GM21619 (cell line): ENCODE data around the gene SLC8A1.

Source experiments
- ATAC-seq: cut with Tn5 transposase; IDR thresholded peaks from one replicate; pipeline ENCODE4 v1.9.1; 2021; ENCODE audit not compliant: unreplicated experiment

SLC8A1 gene

DNA sequence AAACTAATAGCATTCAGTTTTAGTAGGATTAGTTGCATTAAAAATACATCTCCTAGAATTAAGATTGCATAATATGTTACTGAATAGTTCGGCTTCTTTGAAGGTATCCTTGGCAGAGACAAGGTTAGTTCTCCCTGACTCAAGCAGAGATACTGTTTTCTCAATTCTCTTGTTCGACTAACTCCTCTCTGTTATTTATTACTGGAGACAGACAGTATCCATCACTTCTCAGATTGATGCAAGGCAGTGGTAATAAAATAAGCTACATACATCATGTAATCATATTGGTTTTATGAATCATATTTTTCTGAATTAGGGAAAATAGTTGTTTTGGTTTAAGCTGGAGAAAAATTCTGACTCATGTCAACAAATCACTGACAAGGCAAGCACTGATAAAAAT is 134.8 kb downstream of the SLC8A1 start:
- no peak for ATAC-seq

DNA sequence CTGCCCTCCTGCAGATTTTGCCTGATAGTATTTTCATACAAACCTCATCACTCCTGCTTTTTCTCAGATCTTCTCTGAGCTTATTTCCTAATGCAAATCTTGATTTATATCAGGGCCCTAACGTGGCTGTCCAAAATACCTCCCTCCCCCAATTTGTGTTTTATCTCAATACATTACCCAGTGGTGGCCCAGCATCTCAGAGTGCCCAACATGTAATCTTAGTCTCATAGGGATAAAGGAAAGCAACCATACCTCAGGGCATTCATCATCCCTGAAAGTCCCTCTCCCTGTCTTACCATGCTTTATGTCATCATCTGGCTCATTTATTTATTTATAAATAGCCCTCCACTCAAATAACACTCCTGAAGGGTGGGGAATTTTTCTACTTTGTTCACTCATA is 135.3 kb downstream of the SLC8A1 start:
- no peak for ATAC-seq

DNA sequence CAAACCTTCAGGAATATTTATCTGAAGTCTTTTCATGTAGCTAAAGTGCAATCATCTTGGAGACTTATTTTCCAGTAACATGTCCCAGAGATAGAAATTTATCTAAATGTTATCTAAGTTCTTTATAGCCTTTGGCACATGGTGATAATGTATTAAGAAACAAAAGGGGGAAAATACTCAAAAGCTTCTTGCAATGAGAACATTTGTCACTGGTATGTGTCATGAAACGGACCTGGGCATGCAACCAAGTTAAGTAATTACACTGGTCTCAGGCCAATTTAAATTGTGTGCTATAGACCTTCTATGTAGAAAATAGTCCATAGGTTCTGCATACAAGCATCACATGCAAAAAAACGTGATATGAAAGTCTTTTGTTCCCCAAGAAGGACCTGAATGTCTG is 136.2 kb downstream of the SLC8A1 start:
- no peak for ATAC-seq

DNA sequence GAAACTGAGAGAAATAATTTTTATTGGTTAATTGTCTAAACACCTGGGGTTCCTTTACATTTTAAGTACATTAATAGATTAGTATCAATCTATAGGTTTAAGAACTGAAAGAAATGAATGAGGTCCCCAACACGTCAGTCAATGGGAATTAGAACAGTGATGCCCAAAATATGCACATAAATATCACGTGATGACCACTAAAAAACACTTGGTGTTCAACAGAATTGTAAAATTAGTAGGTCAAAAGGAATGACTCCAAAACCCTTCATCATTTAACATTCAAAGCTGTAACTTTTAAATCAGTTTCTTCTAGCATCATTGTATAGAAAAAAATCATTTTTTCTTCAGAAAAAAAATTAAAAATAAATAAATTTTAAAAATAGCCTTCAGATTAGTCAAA is 140.9 kb downstream of the SLC8A1 start:
- ATAC-seq, result no peak

DNA sequence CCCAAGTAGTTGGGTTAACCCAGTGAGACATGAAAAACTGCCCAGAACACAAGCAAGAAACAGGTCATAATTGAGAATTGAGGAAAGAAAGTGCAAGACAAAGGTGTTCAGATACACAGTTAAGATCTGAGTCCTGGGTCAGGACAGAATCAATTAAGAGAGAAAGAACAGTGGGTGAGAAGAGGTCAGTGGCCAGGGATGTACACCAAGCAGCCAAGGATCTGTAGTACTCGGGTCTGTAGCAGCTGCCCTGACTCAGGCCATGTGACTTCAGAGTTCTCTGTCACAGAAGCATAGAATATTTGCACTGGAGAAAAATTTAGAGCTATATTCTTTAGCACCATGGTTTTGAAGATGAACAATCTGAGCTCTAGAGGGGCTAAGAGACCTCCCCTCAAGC is 141.6 kb downstream of the SLC8A1 start:
- no peak for ATAC-seq

DNA sequence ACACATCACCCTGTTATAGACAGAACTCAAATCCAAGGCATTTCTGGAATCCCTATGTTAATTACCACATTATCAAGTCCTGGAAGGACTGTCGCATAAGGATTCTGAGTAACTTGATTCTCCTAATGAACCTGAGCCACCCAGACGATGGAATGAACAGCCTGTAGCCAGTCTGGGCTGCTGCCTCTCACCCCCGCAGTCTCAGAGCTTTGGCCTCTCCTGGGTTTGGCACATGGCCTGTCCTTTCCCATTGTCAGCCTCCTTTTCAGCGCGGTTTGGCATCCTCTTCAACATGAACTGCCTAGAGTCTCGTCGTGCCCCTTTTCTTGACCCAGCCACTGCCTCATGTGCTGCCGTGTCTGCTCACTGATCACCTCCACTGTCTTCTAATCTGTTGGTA is 147.6 kb downstream of the SLC8A1 start:
- no peak for ATAC-seq

DNA sequence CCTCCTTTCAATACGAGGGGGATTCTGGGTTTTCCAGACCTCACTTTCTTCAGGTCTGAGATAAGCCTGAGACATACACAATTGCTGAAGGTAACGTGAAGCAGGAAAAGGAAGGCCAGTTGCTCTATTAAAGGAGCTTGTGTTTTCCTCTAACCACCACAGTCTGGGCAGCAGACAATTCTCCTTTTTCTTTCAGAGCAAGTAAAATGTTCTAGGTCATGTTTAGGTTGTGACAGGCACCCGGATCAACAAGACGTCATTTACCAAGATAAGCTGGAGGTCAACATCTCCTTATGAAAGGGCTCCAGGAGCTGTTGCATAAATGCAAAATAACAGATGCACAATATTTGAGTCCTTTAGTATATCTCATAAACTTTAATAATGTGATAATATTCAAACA is 148.1 kb downstream of the SLC8A1 start:
- ATAC-seq, result no peak

DNA sequence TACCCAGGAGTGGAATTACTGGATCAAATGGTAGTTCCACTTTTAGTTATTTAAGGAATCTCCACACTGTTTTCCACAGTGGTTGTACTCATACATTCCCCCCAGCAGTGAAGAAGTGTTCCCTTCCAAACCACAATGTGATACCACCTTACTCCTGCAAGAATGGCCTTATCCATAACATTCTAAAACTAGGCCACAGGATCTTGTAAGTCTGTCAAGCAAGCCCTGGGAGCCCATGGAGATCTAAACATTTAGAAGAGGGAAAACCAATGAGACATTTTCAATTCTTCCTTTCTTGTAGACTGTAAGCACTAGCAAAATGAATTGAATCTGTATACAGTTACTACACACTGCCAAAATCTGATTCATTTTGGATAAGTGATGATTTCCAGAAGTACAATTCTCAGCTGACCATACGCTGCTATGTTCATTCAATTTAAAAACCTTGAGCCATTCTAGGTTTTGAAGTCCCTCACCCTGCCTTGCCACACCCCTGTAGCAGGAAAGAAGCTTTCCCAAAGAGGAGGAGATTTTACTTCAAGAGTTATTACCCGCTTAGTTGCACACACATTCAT is 149.1 kb downstream of the SLC8A1 start:
- no peak for ATAC-seq

DNA sequence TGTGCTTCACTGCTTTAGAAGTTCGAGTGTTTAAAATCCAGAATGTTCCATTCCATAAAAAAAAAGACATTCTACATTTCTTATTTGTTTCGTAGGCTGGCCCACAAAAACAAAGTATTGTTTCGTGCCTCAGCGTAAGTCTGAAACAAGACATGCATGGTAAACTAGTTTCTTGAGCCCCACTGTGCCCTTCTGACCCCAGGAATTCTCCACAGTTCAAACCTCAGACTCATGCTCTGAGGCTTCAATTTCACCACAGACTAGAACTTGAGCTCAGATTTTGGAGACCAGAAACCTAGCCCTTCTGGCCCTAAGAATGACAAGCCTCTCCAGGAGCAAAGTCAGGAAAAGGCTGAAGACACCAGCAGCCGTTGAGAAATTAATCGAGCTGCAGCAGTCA is 151.5 kb downstream of the SLC8A1 start:
- no peak for ATAC-seq

DNA sequence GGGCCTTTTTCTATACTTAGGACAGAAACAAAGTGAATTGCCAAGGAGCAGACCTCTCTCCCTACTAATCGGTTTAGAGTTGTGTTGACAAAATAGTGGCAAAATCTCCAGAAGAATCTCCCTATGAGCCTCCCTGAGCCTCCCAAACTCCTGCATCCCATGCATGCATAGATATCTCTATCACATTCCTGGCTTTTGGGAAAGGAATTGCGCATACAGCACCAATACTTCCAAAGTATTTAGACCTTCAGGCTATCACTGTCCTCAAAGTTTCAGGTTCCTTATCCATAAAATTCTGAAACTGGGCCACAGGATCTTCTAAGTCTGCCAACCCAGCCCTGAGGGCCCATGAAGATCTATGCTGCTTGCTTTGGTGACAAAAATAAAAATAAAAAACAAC is 152.1 kb downstream of the SLC8A1 start:
- no peak for ATAC-seq

DNA sequence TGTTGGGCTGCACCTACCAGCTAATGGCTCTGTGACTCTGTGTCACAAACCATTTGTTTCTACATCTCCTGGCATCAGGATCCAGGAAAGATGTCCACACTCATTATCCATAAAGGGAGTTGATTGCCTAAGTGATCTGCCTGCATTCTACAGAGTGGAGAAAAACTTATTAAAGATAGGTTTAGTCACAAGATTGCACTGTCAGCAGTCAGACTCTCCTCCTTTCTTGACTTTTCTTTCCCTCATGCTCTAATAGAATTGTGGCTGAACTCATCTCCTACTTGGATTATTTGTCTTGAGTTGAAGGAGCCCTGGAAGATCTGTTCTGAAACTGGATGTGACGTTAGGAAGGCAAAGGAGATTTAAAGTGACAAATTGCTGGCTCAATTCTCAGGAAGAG is 152.7 kb downstream of the SLC8A1 start:
- ATAC-seq, result no peak

DNA sequence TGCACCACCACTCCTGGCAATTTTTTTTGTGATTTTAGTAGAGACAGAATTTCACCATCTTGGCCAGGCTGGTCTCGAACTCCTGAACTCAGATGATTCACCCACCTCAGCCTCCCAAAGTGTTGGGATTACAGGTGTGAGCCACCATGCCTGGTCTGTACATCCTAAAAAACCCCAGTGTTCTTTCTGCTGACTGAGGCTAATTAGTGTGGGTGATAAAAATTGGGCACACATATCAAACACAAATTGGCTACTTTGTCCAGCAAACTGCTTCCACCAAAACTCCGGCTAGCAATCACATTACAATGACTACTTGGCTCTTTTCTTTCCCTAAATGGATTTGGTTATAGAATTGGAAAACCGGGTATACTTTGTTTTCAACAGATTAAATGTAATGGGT is 153.9 kb downstream of the SLC8A1 start:
- no peak for ATAC-seq

DNA sequence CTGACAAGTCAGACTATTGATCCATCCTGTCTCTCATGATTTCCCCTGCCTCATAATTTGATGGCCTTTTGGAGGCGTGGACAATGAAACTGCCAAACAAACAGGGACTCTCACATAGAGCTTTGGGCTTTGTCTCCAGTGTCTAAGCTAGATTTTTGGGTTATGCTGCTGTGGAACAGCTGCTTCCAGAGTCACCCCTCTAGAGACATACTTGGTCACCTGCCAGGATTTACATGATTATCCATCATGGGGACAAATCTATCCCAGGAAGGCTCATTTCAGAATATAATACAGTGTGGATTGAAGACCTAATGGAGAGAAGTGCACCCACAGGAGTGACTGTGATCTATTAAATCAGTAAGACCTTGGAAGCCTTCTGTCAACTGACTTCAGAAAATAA is 159.6 kb downstream of the SLC8A1 start:
- no peak for ATAC-seq

DNA sequence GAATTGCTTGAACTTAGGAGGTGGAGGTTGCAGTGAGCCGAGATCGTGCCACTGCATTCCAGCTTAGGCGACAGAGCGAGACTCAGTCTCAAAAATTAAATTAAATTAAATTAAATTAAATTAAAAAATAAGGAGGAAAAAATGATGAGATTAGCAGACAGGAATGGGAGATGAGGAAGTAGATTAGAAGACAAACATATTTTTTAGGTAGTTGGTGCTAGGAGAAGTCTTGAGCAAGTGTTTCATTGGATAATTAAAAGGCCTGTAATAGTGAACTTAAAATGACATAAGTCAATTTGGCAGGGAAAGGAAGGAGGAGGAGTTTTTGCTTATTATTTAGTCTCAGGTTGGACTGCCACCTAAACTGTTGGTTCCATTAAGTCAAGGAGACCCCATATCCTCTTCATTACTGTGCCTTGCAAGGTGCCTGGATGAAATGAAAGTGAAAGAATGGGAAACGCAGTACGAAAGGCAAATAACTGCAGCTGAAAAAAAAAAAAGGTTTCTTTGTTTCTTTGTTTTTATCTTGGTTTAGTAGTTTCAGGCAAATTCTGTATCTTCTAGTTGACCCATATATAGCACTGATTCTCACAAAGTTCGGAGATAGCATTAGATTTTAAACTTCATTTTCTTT is 162.0 kb downstream of the SLC8A1 start:
- ATAC-seq, result no peak

DNA sequence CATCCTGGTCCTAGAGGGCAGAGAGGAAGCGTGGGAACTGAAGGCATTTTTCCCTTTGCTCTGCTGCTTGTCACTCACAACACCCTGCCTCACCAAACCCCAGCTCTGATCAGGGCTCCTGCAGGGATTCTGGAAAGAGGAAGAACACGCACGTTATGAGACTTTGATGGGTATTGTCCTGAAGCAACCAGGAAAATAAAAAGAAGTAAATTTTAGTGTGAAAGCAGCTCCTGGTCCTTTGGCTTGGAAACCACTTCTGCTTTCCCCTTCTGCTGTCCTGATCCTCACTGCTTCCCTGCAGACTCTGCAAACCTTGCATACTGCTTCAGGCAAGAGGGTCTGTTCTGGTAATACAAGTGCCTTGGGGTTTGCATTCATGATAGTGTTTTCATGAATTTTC is 164.1 kb downstream of the SLC8A1 start:
- ATAC-seq, result no peak

DNA sequence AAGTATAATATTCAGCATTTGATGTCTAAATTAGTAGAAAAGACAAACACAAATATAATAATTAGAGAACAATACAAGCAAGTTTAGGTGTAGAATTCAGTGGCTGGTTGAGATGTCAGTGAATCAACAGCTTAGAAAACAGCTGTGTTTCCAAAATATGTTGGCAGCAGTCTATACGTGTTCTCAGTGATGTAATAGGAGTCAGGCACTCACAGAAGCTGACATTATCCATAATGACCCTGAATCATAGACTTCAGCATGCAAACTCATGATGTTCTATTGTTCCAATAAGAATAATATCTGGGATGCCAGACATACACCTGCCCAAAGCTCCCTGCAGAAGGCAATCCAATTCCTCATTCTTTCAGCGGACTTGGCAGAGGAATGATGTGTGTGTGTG is 164.7 kb downstream of the SLC8A1 start:
- ATAC-seq, result no peak

DNA sequence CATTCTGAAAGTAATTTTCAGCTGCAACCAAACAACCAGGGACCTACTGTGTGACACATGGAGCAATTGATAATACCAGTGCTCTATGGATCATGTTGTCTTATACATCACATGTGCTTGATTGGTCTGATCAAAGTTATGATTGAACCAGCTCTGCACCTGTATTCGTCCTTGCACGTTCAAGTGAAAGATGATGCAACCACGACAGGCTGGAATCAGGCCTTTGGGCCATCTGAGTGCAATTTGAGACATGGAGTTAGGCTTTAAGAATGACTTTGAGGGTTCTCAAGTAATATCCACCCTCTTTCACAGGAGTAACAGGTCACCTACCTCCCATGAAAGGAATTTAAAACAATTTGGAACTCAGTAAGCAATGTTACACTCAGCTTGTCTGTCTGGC is 165.2 kb downstream of the SLC8A1 start:
- ATAC-seq, result no peak

DNA sequence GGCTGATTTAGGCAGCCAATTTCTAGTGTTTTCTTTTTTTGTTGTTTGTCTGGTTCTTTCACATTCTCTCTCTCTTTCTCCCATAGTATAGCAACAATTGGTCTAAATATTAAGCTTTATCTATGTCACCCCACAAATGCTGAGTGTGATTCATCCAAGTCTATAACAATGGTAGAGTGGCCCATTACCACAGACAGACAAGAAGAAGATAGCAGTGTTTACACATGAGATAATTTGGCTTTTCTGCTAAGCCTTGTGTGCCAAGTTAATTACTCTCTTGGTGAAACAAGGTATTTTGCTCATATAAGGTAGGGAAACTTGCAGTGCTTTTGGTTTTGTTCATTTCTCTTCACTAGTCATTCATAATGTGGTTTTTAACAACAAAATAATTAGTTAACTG is 166.5 kb downstream of the SLC8A1 start:
- ATAC-seq, result no peak

DNA sequence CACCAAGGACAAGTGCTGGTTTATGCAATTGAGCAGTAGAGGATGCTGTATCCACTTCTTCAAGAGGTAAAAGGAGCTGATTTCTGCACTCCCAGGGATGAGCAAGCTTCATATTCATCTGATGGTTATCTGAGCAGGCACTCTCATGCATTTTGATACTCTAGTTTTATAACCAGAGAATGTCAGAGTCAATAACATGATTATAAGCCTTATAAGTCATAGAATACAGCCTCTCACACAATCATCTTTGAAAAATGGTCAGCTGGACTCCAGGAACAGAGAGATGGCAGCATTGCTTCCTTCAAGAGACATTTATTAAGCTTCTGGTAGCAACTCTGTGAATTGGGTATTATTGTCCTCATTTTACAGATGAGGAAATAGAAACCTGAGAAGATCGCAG is 167.1 kb downstream of the SLC8A1 start:
- ATAC-seq, result no peak

DNA sequence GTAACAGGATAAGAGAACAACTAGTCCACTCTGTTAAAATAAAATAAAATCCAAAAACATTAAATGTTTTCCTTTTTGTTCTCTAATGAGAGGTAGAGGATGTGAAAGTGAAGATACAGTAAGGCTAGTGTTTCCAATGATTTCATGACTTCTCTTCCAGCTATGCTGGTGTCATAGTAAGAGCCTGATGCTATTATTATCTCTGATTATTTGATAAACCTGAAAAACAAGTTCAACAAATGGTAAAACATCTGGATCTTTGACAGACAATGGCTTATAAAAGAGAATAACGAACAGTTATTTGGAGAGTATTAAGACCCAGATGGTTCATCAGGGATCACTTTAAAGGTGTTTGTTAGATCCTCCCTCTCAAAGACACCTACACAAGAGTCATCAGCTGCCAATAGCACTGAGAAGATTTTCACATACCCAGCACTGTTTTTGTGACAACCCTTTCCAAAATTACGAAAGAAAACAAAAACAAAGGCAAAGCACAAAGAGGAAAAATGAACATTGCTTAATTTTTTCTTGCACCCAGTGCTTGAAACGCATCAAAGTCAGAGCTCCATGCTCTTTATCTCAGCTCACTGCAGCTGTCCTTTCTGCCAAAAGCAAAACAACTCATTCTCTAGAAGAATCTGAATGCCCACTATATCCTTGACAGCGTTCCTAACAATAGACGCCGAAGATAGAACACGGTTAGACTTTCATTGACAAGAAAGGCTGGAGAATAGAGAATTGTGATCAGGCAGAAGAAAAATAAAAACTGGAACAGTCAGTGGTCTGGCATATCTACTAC is 168.6 kb downstream of the SLC8A1 start:
- ATAC-seq, result no peak

DNA sequence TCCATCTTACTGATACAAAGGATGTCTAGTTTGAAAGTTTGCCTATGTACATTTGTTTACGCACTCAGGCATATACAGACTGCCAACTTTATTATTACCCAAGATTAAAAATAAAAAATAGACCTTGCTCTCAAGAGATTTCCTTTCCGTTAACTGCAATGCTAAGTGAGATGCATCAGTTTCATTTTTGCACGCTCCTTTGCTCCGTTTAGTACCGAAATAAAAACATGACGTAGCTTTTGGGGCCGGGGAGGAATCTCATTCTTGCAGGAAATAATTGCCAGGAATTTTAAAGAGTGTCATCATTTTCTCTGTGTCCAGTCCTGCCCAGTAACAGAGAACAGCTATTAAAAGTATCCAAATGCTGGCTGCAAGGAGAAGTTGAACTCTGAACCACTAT is 169.5 kb downstream of the SLC8A1 start:
- no peak for ATAC-seq
